Measurements from ENCODE around the gene MYO9A.

MYO9A gene

DNA sequence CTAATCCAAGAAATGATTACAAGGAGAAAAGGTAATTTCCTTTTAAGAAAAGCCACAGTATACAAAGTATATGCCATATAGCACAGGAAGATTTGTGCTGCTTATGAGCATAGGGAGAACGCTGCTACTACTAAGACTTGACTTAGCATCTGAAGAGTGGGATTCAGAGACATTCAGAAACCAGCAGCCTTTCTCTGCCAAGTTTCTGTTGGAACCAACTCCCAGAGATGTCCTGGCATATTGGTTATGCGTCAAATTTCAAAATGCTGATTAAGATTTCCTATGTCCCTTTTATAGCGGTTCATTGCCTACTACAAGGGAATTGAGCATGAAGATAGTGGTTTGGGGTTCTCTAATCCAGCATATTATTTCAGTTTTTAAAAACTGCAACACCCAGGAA is 302.6 kb downstream of the MYO9A start:
- no peak overlapping the region for H2AFZ ChIP-seq (ENCODE audit: low read depth, low read length)
- no peaks in the 10 kb centered on the region for H3K79me2 ChIP-seq (ENCODE audit: insufficient read depth, low read length)
- TF ChIP-seq, protein P1, sequence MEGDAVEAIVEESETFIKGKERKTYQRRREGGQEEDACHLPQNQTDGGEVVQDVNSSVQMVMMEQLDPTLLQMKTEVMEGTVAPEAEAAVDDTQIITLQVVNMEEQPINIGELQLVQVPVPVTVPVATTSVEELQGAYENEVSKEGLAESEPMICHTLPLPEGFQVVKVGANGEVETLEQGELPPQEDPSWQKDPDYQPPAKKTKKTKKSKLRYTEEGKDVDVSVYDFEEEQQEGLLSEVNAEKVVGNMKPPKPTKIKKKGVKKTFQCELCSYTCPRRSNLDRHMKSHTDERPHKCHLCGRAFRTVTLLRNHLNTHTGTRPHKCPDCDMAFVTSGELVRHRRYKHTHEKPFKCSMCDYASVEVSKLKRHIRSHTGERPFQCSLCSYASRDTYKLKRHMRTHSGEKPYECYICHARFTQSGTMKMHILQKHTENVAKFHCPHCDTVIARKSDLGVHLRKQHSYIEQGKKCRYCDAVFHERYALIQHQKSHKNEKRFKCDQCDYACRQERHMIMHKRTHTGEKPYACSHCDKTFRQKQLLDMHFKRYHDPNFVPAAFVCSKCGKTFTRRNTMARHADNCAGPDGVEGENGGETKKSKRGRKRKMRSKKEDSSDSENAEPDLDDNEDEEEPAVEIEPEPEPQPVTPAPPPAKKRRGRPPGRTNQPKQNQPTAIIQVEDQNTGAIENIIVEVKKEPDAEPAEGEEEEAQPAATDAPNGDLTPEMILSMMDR (IDR thresholded peaks at IDR 0.05; ENCODE audit: borderline replicate concordance, extremely low read depth, low read length, poor library complexity, severe bottlenecking), result no peak
- TF ChIP-seq EZH2 (IDR thresholded peaks at IDR 0.05; ENCODE audit: borderline replicate concordance, low read depth, low read length, severe bottlenecking), result no peak
- H3K9me3 ChIP-seq (ENCODE audit: insufficient read depth, low read length, severe bottlenecking), result no peaks in the 10 kb centered on the region
- ATAC-seq (ENCODE audit: insufficient read depth, low read depth) (no peak), DNase-seq (no peak)
- H3K9ac ChIP-seq (ENCODE audit: low read depth, low read length), result no peak overlapping the region
- H3K4me3 ChIP-seq (ENCODE audit: low read depth in 1 of 2, low read length in 2 of 2), result no peak overlapping the region
- H3K36me3 ChIP-seq (ENCODE audit: insufficient read depth, low read length), result no peaks in the 10 kb centered on the region
- H3K4me1 ChIP-seq (ENCODE audit: insufficient read depth, low read length), result no peaks in the 10 kb centered on the region
- H3K27me3 ChIP-seq (ENCODE audit: insufficient read depth, low read length, poor library complexity), result no peaks in the 10 kb centered on the region
- H3K4me2 ChIP-seq (ENCODE audit: insufficient read depth, low read length), result no peak overlapping the region
- no peaks in the 10 kb centered on the region for H4K20me1 ChIP-seq (ENCODE audit: insufficient read depth, low read length)
- H3K27ac ChIP-seq (ENCODE audit: low read length), result no peak overlapping the region

DNA sequence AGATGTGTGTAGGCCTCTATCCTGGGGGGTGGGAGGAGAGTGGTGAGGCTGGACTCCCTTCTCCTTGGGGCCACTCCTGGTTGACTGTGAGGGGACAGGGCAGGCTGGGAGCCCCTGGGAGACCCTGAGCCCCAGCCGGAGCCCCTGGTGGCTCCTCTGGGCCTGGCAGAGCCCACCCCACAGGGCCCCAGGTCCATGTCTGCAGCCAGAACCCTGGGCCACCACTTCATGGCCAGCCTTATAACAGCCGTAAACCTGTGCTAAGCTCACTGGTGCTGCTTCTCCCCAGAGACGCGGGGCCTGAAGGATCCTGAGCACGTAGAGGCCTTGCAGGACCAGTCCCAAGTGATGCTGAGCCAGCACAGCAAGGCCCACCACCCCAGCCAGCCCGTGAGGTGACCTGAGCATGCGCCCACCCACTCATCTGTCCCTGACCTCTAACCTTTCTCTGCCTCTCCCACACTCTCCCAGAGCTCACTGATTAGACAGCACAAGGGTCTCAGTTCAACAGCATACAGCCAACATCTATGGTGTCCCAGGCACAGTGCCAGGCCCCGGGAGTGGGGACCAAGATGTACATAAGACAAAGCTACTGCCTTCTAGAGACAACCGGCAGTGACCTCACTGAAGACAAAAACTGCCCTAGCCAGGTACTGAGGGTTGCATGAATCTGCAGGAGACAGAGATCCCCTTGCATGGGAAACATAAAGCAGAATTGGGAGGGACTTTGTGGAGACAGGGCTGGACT is 304.1 kb downstream of the MYO9A start:
- Histone ChIP-seq H3K36me3 (ENCODE audit: insufficient read depth, low read length) (no peaks in the 10 kb centered on the region), H4K20me1 (ENCODE audit: insufficient read depth, low read length) (no peaks in the 10 kb centered on the region)
- no peak for ATAC-seq (ENCODE audit: insufficient read depth, low read depth)

DNA sequence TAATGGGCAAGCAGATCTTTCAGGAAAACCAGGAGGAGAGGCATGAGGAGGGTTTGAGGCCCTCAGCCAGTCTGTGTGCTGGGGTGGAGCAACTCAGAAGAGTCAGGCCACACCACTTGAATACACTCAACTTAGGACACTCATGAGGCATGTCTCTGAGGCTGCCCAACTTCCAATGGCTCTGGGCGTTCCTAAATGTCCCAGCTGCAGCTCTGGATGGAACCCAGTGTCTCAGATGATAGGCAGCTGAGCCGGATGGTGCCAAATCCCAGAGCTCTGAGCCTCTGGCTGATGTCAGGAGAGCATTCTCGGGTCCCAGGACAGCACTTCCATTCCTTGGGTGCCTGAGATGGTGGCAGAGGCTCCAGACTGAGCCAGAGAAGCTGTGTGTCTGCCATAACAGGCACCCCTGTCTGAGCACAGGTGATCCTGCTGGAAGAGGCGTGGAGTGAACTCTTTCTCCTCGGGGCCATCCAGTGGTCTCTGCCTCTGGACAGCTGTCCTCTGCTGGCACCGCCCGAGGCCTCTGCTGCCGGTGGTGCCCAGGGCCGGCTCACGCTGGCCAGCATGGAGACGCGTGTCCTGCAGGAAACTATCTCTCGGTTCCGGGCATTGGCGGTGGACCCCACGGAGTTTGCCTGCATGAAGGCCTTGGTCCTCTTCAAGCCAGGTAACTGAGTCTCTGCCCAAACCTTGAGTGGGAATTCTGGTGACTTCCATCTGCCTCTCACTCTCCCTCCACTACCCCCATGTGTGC is 304.8 kb downstream of the MYO9A start:
- Histone ChIP-seq H3K27me3 (ENCODE audit: insufficient read depth, low read length, poor library complexity) (peaks cover 3% of the 10 kb centered on the region), H4K20me1 (ENCODE audit: insufficient read depth, low read length) (no peaks in the 10 kb centered on the region), H2AFZ (ENCODE audit: low read depth, low read length) (no peak overlapping the region), H3K4me1 (ENCODE audit: insufficient read depth, low read length) (no peaks in the 10 kb centered on the region), H3K27ac (ENCODE audit: low read length) (no peak overlapping the region), H3K36me3 (ENCODE audit: insufficient read depth, low read length) (no peaks in the 10 kb centered on the region), H3K4me3 (ENCODE audit: low read depth in 1 of 2, low read length in 2 of 2) (no peak overlapping the region), H3K9me3 (ENCODE audit: insufficient read depth, low read length, severe bottlenecking) (no peaks in the 10 kb centered on the region), H3K79me2 (ENCODE audit: insufficient read depth, low read length) (no peaks in the 10 kb centered on the region), H3K9ac (ENCODE audit: low read depth, low read length) (no peak overlapping the region), H3K4me2 (ENCODE audit: insufficient read depth, low read length) (no peak overlapping the region)
- TF ChIP-seq, protein P1 (IDR thresholded peaks at IDR 0.05; ENCODE audit: borderline replicate concordance, extremely low read depth, low read length, poor library complexity, severe bottlenecking), result no peak
- TF ChIP-seq EZH2 (IDR thresholded peaks at IDR 0.05; ENCODE audit: borderline replicate concordance, low read depth, low read length, severe bottlenecking), result no peak
- DNase-seq, result no peak
- ATAC-seq (ENCODE audit: insufficient read depth, low read depth), result no peak

More for the DNA sequence above, 304.1 kb downstream of the MYO9A start:
- H3K79me2 ChIP-seq (ENCODE audit: insufficient read depth, low read length), result no peaks in the 10 kb centered on the region
- no peak overlapping the region for H2AFZ ChIP-seq (ENCODE audit: low read depth, low read length)
- no peaks in the 10 kb centered on the region for H3K9me3 ChIP-seq (ENCODE audit: insufficient read depth, low read length, severe bottlenecking)
- no peaks in the 10 kb centered on the region for H3K27me3 ChIP-seq (ENCODE audit: insufficient read depth, low read length, poor library complexity)
- H3K27ac ChIP-seq (ENCODE audit: low read length), result no peak overlapping the region
- H3K4me1 ChIP-seq (ENCODE audit: insufficient read depth, low read length), result no peaks in the 10 kb centered on the region
- TF ChIP-seq, protein P1 (IDR thresholded peaks at IDR 0.05; ENCODE audit: borderline replicate concordance, extremely low read depth, low read length, poor library complexity, severe bottlenecking), result no peak
- TF ChIP-seq EZH2 (IDR thresholded peaks at IDR 0.05; ENCODE audit: borderline replicate concordance, low read depth, low read length, severe bottlenecking), result no peak
- no peak overlapping the region for H3K4me3 ChIP-seq (ENCODE audit: low read depth in 1 of 2, low read length in 2 of 2)
- H3K4me2 ChIP-seq (ENCODE audit: insufficient read depth, low read length), result no peak overlapping the region
- DNase-seq, result no peak
- no peak overlapping the region for H3K9ac ChIP-seq (ENCODE audit: low read depth, low read length)
